HEK293 (cell line): ENCODE data around the gene THBS2.

ENCODE experiments used
- MZF1 ChIP-seq: fragments of 450-650 bp; formaldehyde crosslinking; IDR thresholded peaks from 2 replicates; pipeline ENCODE4 v1.5.1; 2017; ENCODE audit warnings: missing biosample characterization, missing genetic modification characterization, borderline replicate concordance
- SP2 ChIP-seq: fragments of 450-650 bp; formaldehyde crosslinking; IDR thresholded peaks from 2 replicates; pipeline ENCODE4 v1.5.1; 2016; ENCODE audit warnings: missing biosample characterization, missing genetic modification characterization
- SP7 ChIP-seq: fragments of 450-650 bp; formaldehyde crosslinking; IDR thresholded peaks from 2 replicates; pipeline ENCODE4 v1.5.1; 2016; ENCODE audit warnings: missing biosample characterization, missing genetic modification characterization
- TCF7L2 ChIP-seq: IDR thresholded peaks from 2 replicates; pipeline ENCODE4 v1.6.1; 2011; ENCODE audit warnings: low read depth, mild to moderate bottlenecking, inconsistent platforms, low read length, moderate library complexity, borderline replicate concordance
- TRIM28 ChIP-seq: IDR thresholded peaks from 2 replicates; pipeline ENCODE4 v1.6.1; 2011; ENCODE audit warnings: low read length, control low read depth, borderline replicate concordance
- YY1 ChIP-seq: fragments of 450-650 bp; formaldehyde crosslinking; IDR thresholded peaks from 2 replicates; pipeline ENCODE4 v1.5.1; 2018; ENCODE audit warnings: missing biosample characterization, missing genetic modification characterization
- ZBTB1 ChIP-seq: fragments of 450-650 bp; formaldehyde crosslinking; IDR thresholded peaks from 2 replicates; pipeline ENCODE4 v1.5.1; 2016; ENCODE audit warnings: missing biosample characterization, missing genetic modification characterization
- ZNF350 ChIP-seq: fragments of 450-650 bp; formaldehyde crosslinking; IDR thresholded peaks from 2 replicates; pipeline ENCODE4 v1.5.0; 2017; ENCODE audit warnings: missing biosample characterization, mild to moderate bottlenecking, missing genetic modification characterization
- ZNF558 ChIP-seq: fragments of 450-650 bp; formaldehyde crosslinking; IDR thresholded peaks from 2 replicates; pipeline ENCODE4 v1.5.1; 2016; ENCODE audit warnings: missing biosample characterization, missing genetic modification characterization
- ZNF629 ChIP-seq: fragments of 450-650 bp; formaldehyde crosslinking; IDR thresholded peaks from 2 replicates; pipeline ENCODE4 v1.5.1; 2017; ENCODE audit warnings: missing biosample characterization, missing genetic modification characterization
- ZNF670 ChIP-seq: fragments of 450-650 bp; formaldehyde crosslinking; IDR thresholded peaks from 2 replicates; pipeline ENCODE4 v1.5.1; 2016; ENCODE audit warnings: missing biosample characterization, missing genetic modification characterization, low read depth
- TF ChIP-seq, protein P1 (sequence below): fragments of 450-650 bp; formaldehyde crosslinking; IDR thresholded peaks from 2 replicates; pipeline ENCODE4; 2016; ENCODE audit warnings: missing biosample characterization, missing genetic modification characterization
- TF ChIP-seq, protein P2 (sequence below): fragments of 450-650 bp; formaldehyde crosslinking; IDR thresholded peaks from 2 replicates; pipeline ENCODE4 v1.5.1; 2016; ENCODE audit warnings: missing biosample characterization, missing genetic modification characterization
- TF ChIP-seq, protein P3 (sequence below): fragments of 450-650 bp; formaldehyde crosslinking; IDR thresholded peaks from 2 replicates; pipeline ENCODE4 v1.5.1; 2016; ENCODE audit warnings: missing biosample characterization, missing genetic modification characterization

DNA sequence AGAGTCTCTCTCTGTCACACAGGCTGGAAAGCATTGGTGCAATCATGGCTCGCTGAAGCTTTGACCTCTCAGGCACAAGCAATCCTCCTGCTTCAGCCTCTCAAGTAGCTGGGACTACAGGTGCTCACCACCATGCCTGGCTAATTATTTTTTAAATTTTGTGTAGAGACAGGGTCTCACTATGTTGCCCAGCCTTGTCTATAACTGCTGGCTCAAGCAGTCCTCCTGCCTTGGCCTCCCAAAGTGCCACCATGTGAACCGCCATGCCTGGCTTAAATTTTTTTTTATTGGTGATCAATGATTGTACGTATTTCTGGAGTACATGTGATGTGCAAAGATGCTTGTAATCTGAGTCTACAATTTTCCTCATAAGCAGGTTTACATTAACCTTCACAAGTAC lies 54.8 kb downstream of the THBS2 start:
- TF ChIP-seq, protein P1, sequence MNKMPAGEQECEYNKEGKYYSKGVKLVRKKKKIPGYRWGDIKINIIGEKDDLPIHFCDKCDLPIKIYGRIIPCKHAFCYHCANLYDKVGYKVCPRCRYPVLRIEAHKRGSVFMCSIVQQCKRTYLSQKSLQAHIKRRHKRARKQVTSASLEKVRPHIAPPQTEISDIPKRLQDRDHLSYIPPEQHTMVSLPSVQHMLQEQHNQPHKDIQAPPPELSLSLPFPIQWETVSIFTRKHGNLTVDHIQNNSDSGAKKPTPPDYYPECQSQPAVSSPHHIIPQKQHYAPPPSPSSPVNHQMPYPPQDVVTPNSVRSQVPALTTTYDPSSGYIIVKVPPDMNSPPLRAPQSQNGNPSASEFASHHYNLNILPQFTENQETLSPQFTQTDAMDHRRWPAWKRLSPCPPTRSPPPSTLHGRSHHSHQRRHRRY (tag by site-specific recombination): no peak
- TF ChIP-seq, protein P2, sequence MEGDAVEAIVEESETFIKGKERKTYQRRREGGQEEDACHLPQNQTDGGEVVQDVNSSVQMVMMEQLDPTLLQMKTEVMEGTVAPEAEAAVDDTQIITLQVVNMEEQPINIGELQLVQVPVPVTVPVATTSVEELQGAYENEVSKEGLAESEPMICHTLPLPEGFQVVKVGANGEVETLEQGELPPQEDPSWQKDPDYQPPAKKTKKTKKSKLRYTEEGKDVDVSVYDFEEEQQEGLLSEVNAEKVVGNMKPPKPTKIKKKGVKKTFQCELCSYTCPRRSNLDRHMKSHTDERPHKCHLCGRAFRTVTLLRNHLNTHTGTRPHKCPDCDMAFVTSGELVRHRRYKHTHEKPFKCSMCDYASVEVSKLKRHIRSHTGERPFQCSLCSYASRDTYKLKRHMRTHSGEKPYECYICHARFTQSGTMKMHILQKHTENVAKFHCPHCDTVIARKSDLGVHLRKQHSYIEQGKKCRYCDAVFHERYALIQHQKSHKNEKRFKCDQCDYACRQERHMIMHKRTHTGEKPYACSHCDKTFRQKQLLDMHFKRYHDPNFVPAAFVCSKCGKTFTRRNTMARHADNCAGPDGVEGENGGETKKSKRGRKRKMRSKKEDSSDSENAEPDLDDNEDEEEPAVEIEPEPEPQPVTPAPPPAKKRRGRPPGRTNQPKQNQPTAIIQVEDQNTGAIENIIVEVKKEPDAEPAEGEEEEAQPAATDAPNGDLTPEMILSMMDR (tag by site-specific recombination): no peak
- TF ChIP-seq YY1 (tag by site-specific recombination) (no peak), ZNF350 (tag by site-specific recombination) (no peak), SP2 (no peak), TCF7L2 (no peak), SP7 (tag by site-specific recombination) (no peak), ZNF670 (tag by site-specific recombination) (no peak), ZNF558 (tag by site-specific recombination) (no peak), ZBTB1 (tag by site-specific recombination) (no peak), MZF1 (no peak), ZNF629 (tag by site-specific recombination) (no peak), TRIM28 (no peak)
- TF ChIP-seq, protein P3, sequence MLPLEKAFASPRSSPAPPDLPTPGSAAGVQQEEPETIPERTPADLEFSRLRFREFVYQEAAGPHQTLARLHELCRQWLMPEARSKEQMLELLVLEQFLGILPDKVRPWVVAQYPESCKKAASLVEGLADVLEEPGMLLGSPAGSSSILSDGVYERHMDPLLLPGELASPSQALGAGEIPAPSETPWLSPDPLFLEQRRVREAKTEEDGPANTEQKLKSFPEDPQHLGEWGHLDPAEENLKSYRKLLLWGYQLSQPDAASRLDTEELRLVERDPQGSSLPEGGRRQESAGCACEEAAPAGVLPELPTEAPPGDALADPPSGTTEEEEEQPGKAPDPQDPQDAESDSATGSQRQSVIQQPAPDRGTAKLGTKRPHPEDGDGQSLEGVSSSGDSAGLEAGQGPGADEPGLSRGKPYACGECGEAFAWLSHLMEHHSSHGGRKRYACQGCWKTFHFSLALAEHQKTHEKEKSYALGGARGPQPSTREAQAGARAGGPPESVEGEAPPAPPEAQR (tag by site-specific recombination): no peak
